HepG2 (cell line): ENCODE results near the gene SMARCB1. TPM values are rescaled to one million over a fixed set of nuclear protein-coding genes. Genes with fewer than 3 reads are reported as not detected.

Experiments
- ATAC-seq: fragments of 200-7000 bp; cut with Tn5 transposase; 3 replicates; pipeline ENCODE4 v1.9.1; 2020; ENCODE audit warnings: mild to moderate bottlenecking, moderate library complexity
- BruUV-seq: library from RNA; stranded (reverse); fragments of 400-500 nt; replicated peaks from 2 replicates; lab custom pipeline; 2021; lab: Mats Ljungman, UMichigan
- CTCF ChIA-PET: fragments of 300-600 bp; formaldehyde crosslinking; extraction: SDS; loops from one replicate; lab custom pipeline; 2021; ENCODE audit warnings: low total read pairs, inconsistent platforms, low intra/inter-chr PET ratio; lab: Yijun Ruan, JAX
- POLR2A ChIA-PET: fragments of 350-600 bp; sonication (Branson Sonifier 250); formaldehyde crosslinking; loops from one replicate; lab custom pipeline; 2020; ENCODE audit warnings: antibody characterized with exemption, inconsistent platforms; lab: Yijun Ruan, JAX
- DNase-seq: peaks from one replicate; pipeline ENCODE4 v3.0.0-alpha.2; 2015; ENCODE audit warnings: low spot score
- FAIRE-seq: peaks from 3 replicates; lab custom pipeline; 2011; peaks lifted over from hg19 to GRCh38; lab: Jason Lieb, UNC
- H2AFZ ChIP-seq: one replicate; pipeline ENCODE4 v1.6.1; 2011; ENCODE audit warnings: low read length, inconsistent platforms
- H3K27ac ChIP-seq: fragments of 300-600 bp; 3 replicates; pipeline ENCODE4 v1.8.0; 2011; ENCODE audit warnings: mixed run types, mild to moderate bottlenecking, mixed read lengths, low read length, inconsistent platforms; ENCODE audit not compliant: insufficient read depth; ENCODE audit errors: extremely low read length
- H3K27me3 ChIP-seq, 2 experiments: fragments of 200-600 bp in 1 of 2; 2 replicates in 1 of 2; 3 replicates in 1 of 2; pipeline versions ENCODE4 v1.6.0 to v1.8.0; 2011; ENCODE audit warnings: low read length in 2 of 2, mild to moderate bottlenecking in 2 of 2, moderate library complexity in 2 of 2, inconsistent platforms in 1 of 2; ENCODE audit not compliant: insufficient read depth in 2 of 2, control insufficient read depth in 1 of 2
- H3K36me3 ChIP-seq, 2 experiments: fragments of 200-600 bp in 1 of 2; replicated peaks in 1 of 2; 2 replicates in 1 of 2; 3 replicates in 1 of 2; pipeline versions ENCODE4 v1.5.1 to v1.8.0; 2011; ENCODE audit warnings: low read length in 2 of 2, inconsistent platforms in 1 of 2; ENCODE audit not compliant: insufficient read depth in 2 of 2, control insufficient read depth in 1 of 2
- H3K4me1 ChIP-seq: 2 replicates; pipeline ENCODE4 v1.5.1; 2012; ENCODE audit warnings: low read length, inconsistent platforms; ENCODE audit not compliant: insufficient read depth
- H3K4me2 ChIP-seq: 2 replicates; pipeline ENCODE4 v1.6.0; 2011; ENCODE audit warnings: low read depth, low read length, inconsistent platforms
- H3K4me3 ChIP-seq, 3 experiments: fragments of 200-600 bp in 1 of 3; sonication (generic), shearing (Covaris generic) in 1 of 3; replicated peaks in 1 of 3; 2 replicates each; pipeline ENCODE4 v1.5.1; 2011 to 2016; ENCODE audit warnings: low read length in 3 of 3, inconsistent platforms in 2 of 3, low read depth in 2 of 3, mild to moderate bottlenecking in 2 of 3, control low read depth in 1 of 3, mixed read lengths in 1 of 3; ENCODE audit not compliant: insufficient read depth in 1 of 3
- H3K79me2 ChIP-seq: one replicate; pipeline ENCODE4 v1.6.1; 2011; ENCODE audit warnings: low read length, inconsistent platforms; ENCODE audit not compliant: insufficient read depth
- H3K9ac ChIP-seq: 2 replicates; pipeline ENCODE4 v1.6.0; 2011; ENCODE audit warnings: mild to moderate bottlenecking, low read depth, low read length, inconsistent platforms; ENCODE audit not compliant: insufficient read depth
- H3K9me3 ChIP-seq: 2 replicates; pipeline ENCODE4 v1.5.1; 2012; ENCODE audit warnings: mild to moderate bottlenecking, low read length
- H4K20me1 ChIP-seq: 2 replicates; pipeline ENCODE4 v1.6.0; 2011; ENCODE audit warnings: inconsistent platforms, mild to moderate bottlenecking, low read length, moderate library complexity; ENCODE audit not compliant: insufficient read depth
- ZNF703 ChIP-seq: sonication (generic); formaldehyde crosslinking; IDR thresholded peaks from 2 replicates; pipeline ENCODE4 v1.5.1; 2020; ENCODE audit warnings: missing genetic modification reagents, mild to moderate bottlenecking, moderate library complexity, borderline replicate concordance
- WGBS: methylation state at CpG from one replicate; pipeline ENCODE4 v1.1.6; 2017; ENCODE audit warnings: low lambda C conversion rate; 5-methylcytosine and 5-hydroxymethylcytosine counted together
- in situ Hi-C: cut with HindIII; loops from 2 replicates; pipeline ENCODE4 v1.10.0; 2017; ENCODE audit warnings: low pct_unique_long_range_greater_than_20kb; ENCODE audit not compliant: extremely low pct_ligation_motif_present
- intact Hi-C: fragments of 100-400 bp; cut with micrococcal nuclease; formaldehyde crosslinking; loops from one replicate; pipeline ENCODE4 v1.10.0; 2022; ENCODE audit not compliant: unreplicated experiment
- polyA plus RNA-seq, 8 experiments: library from polyadenylated mRNA; depleted of rRNA in 3 of 8; stranded (reverse) in 7 of 8; unstranded in 1 of 8; fragments of >200 nt; fragmentation: Illumina TruSeq in 4 of 8; extraction: Trizol in 4 of 8; gene quantifications; 2 replicates each; pipeline versions ENCODE4 v1.2.1 to v1.2.3, GENCODE V29; 2011 to 2016; ENCODE audit warnings: low read depth in 4 of 8, missing spikeins in 1 of 8, mixed read lengths in 1 of 8; ENCODE audit not compliant: insufficient read depth in 1 of 8
- total RNA-seq, 5 experiments: library from RNA; depleted of rRNA; stranded (reverse); fragments of >200 nt; fragmentation: Illumina TruSeq; extraction: Trizol; gene quantifications; 2 replicates each; pipeline ENCODE4 v1.2.3, GENCODE V29; 2016; ENCODE audit warnings: low read depth in 1 of 5
- TF ChIP-seq, protein P1 (sequence below): sonication (generic); formaldehyde crosslinking; conservative IDR thresholded peaks from 2 replicates; pipeline ENCODE4 v1.4.0; 2020; ENCODE audit warnings: mild to moderate bottlenecking, missing genetic modification reagents, moderate library complexity

Gene SMARCB1
- total and polyA plus RNA-seq, 2 of the 13 experiments (the other 11 are each of a cell fraction or from before 2014, with no cell fraction given), result 74.0 to 166 TPM

DNA sequence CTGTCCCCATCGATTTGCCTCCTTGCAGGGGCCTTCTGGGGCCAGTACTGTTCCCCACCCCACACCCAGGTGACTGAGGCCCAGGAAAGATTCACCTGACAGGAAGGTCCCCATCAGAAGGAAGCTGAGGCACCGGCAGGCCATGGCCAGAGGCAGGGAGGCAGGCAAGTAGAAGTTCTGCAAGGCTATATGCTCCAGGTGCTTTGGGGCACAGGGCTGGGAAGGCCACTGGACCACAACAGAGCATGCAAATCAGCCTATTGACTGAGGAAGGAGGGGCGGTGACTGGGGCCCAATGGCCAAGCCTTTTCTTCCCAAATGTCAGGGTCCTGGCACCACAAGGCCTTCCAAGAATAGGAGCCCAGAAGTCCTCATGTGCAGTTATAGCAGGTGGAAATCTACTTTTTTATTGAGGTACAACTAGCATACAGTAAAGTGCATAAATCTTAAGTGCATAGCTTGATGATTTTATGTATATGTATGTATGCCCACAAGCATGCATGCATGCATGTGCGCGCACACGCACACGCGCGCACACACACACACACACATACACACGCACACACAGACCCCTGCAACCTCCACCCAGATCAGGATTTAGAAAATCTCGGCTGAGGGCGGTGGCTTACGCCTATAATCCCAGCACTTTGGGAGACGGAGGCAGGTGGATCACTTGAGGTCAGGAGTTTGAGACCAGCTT, 32.4 kb upstream of the SMARCB1 start, which contains the start of gene VPREB3:
Gene VPREB3, minus strand, starts transcription at position 206 of the 700 bp plus-strand sequence. Its CDS starts 62 bp downstream, at position 144.
- ChIA-PET CTCF (no interaction called here), POLR2A (interaction anchor here (4.9 kb wide), 1 partner anchor 11 kb away, joined by 52 read pairs; the partner anchor contains the start of genes C22orf15 and CHCHD10)
- no peak for ATAC-seq
- no peak for DNase-seq
- peaks cover 5% of the 10 kb centered on the region for H3K79me2 ChIP-seq
- no peak within 1 kb of the TSS for H3K27ac ChIP-seq
- no peaks in the 10 kb centered on the region; a peak in 1 of 5 replicates for H3K27me3 ChIP-seq
- no peak within 1 kb of the TSS for H3K9ac ChIP-seq
- no peaks in the 10 kb centered on the region for H3K36me3 ChIP-seq
- FAIRE-seq, result no peak
- intact Hi-C loops, result no loop called here
- TF ChIP-seq, protein P1, sequence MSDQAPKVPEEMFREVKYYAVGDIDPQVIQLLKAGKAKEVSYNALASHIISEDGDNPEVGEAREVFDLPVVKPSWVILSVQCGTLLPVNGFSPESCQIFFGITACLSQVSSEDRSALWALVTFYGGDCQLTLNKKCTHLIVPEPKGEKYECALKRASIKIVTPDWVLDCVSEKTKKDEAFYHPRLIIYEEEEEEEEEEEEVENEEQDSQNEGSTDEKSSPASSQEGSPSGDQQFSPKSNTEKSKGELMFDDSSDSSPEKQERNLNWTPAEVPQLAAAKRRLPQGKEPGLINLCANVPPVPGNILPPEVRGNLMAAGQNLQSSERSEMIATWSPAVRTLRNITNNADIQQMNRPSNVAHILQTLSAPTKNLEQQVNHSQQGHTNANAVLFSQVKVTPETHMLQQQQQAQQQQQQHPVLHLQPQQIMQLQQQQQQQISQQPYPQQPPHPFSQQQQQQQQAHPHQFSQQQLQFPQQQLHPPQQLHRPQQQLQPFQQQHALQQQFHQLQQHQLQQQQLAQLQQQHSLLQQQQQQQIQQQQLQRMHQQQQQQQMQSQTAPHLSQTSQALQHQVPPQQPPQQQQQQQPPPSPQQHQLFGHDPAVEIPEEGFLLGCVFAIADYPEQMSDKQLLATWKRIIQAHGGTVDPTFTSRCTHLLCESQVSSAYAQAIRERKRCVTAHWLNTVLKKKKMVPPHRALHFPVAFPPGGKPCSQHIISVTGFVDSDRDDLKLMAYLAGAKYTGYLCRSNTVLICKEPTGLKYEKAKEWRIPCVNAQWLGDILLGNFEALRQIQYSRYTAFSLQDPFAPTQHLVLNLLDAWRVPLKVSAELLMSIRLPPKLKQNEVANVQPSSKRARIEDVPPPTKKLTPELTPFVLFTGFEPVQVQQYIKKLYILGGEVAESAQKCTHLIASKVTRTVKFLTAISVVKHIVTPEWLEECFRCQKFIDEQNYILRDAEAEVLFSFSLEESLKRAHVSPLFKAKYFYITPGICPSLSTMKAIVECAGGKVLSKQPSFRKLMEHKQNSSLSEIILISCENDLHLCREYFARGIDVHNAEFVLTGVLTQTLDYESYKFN (CRISPR knock-in tag), result no peak
- TF ChIP-seq ZNF703, result no peak
- H3K4me2 ChIP-seq, result no peak within 1 kb of the TSS
- in situ Hi-C loops, result no loop called here
- no peak within 1 kb of the TSS for H3K4me3 ChIP-seq
- no TSS peak for BruUV-seq
- WGBS, result 78% methylated on average over 14 of the region's 14 CpGs
- no peaks in the 10 kb centered on the region for H4K20me1 ChIP-seq
- peaks cover 23% of the 10 kb centered on the region for H3K4me1 ChIP-seq
- H2AFZ ChIP-seq, result no peak within 1 kb of the TSS
- H3K9me3 ChIP-seq, result no peaks in the 10 kb centered on the region
